Neural crest cell (in vitro differentiated cells): ENCODE data around the gene SPRR4. TPM values are rescaled to one million over a fixed set of nuclear protein-coding genes. Genes with fewer than 3 reads are reported as not detected.

Experiments used
- DNase-seq: peaks from one replicate; pipeline ENCODE4 v3.0.0; 2021; ENCODE audit warnings: low read depth, mixed read lengths, low spot score
- H3K27ac Mint-ChIP-seq: one replicate; pipeline ENCODE4 v1.8.0; 2021; ENCODE audit warnings: mild to moderate bottlenecking, mixed read lengths; ENCODE audit not compliant: unreplicated experiment
- H3K27me3 Mint-ChIP-seq: 2 replicates; pipeline ENCODE4 v1.8.0; 2021; ENCODE audit warnings: low read depth, mild to moderate bottlenecking, mixed read lengths
- H3K36me3 Mint-ChIP-seq: 2 replicates; pipeline ENCODE4 v1.8.0; 2021; ENCODE audit warnings: low read depth, mild to moderate bottlenecking, mixed read lengths
- H3K4me1 Mint-ChIP-seq: 2 replicates; pipeline ENCODE4 v1.8.0; 2021; ENCODE audit warnings: mixed read lengths
- H3K4me3 Mint-ChIP-seq: one replicate; pipeline ENCODE4 v1.8.0; 2021; ENCODE audit warnings: mild to moderate bottlenecking, mixed read lengths
- H3K9me3 Mint-ChIP-seq: 2 replicates; pipeline ENCODE4 v1.8.0; 2021; ENCODE audit warnings: mixed read lengths
- total RNA-seq: library from RNA; stranded (reverse); gene quantifications from 2 replicates; pipeline ENCODE4 v1.2.1, GENCODE V29; 2021
- TF ChIP-seq, protein P1 (sequence below): fragments of 200-600 bp; sonication (generic); conservative IDR thresholded peaks from 2 replicates; pipeline ENCODE4 v1.5.0; 2021; ENCODE audit warnings: antibody characterized with exemption, mild to moderate bottlenecking

The SPRR4 gene
- total RNA-seq, 1 donor from 2014 or later: not detected

GRCh38 chr1:152964536-152964935 lies 5.9 kb upstream of the SPRR4 start:
- H3K4me3 Mint-ChIP-seq: no peak overlapping the region
- TF ChIP-seq, protein P1, sequence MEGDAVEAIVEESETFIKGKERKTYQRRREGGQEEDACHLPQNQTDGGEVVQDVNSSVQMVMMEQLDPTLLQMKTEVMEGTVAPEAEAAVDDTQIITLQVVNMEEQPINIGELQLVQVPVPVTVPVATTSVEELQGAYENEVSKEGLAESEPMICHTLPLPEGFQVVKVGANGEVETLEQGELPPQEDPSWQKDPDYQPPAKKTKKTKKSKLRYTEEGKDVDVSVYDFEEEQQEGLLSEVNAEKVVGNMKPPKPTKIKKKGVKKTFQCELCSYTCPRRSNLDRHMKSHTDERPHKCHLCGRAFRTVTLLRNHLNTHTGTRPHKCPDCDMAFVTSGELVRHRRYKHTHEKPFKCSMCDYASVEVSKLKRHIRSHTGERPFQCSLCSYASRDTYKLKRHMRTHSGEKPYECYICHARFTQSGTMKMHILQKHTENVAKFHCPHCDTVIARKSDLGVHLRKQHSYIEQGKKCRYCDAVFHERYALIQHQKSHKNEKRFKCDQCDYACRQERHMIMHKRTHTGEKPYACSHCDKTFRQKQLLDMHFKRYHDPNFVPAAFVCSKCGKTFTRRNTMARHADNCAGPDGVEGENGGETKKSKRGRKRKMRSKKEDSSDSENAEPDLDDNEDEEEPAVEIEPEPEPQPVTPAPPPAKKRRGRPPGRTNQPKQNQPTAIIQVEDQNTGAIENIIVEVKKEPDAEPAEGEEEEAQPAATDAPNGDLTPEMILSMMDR: no peak
- no peaks in the 10 kb centered on the region for H3K36me3 Mint-ChIP-seq
- H3K27ac Mint-ChIP-seq: no peak overlapping the region
- no peak for DNase-seq
- H3K9me3 Mint-ChIP-seq: no peaks in the 10 kb centered on the region
- H3K4me1 Mint-ChIP-seq: no peaks in the 10 kb centered on the region
- H3K27me3 Mint-ChIP-seq: peaks cover 6% of the 10 kb centered on the region

GRCh38 chr1:152965853-152966252 lies 4.6 kb upstream of the SPRR4 start:
- Mint-ChIP-seq H3K27me3 (peaks cover 6% of the 10 kb centered on the region), H3K4me1 (no peaks in the 10 kb centered on the region), H3K4me3 (no peak overlapping the region), H3K9me3 (no peaks in the 10 kb centered on the region), H3K27ac (no peak overlapping the region), H3K36me3 (no peaks in the 10 kb centered on the region)
- no peak for DNase-seq
- TF ChIP-seq, protein P1: no peak

DNA sequence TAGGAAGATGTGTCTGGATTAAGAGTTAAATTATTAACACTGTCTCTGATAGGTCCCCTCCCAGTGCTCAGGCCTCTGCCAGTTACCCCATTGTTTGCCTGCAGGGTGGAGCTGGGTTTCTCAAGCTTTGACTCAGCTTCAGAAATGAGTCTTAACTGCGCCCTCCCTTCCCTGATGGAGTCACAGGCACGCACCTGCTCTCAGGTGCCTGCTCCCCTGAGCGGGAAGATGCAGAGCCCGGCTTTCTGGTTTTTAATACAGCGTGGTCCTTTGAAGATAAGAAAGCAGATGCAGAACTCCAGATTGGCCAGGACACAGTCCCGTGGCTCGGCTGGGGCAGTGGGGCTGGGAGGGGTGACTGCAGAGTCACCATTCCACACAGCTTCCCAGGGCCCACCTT lies 3.2 kb upstream of the SPRR4 start:
- no peak for DNase-seq
- Mint-ChIP-seq H3K27me3 (peaks cover 11% of the 10 kb centered on the region), H3K36me3 (no peaks in the 10 kb centered on the region), H3K27ac (no peak overlapping the region), H3K4me3 (no peak overlapping the region), H3K9me3 (no peaks in the 10 kb centered on the region), H3K4me1 (no peaks in the 10 kb centered on the region)
- TF ChIP-seq, protein P1: no peak

GRCh38 chr1:152968248-152968647 lies 2.2 kb upstream of the SPRR4 start:
- H3K9me3 Mint-ChIP-seq: no peaks in the 10 kb centered on the region
- no peak for DNase-seq
- H3K4me1 Mint-ChIP-seq: no peaks in the 10 kb centered on the region

GRCh38 chr1:152969036-152969435 lies 1.4 kb upstream of the SPRR4 start:
- Mint-ChIP-seq H3K27ac (no peak overlapping the region), H3K9me3 (no peaks in the 10 kb centered on the region), H3K36me3 (no peaks in the 10 kb centered on the region), H3K4me1 (no peaks in the 10 kb centered on the region), H3K27me3 (peaks cover 11% of the 10 kb centered on the region), H3K4me3 (no peak overlapping the region)
- TF ChIP-seq, protein P1: no peak
- no peak for DNase-seq

More at GRCh38 chr1:152968248-152968647, 2.2 kb upstream of the SPRR4 start:
- Mint-ChIP-seq H3K36me3 (no peaks in the 10 kb centered on the region), H3K27me3 (peaks cover 11% of the 10 kb centered on the region), H3K27ac (no peak overlapping the region), H3K4me3 (no peak overlapping the region)
- TF ChIP-seq, protein P1: no peak
